Measurements from ENCODE around the gene ASPHD2.
"Not testable (repeated sequence)": the region's sequence is repeated elsewhere in the genome, so short reads cannot be mapped to it uniquely, and the experiment has no call there.

Gene ASPHD2

GRCh38 chr22:26428515-26429457 lies at the start of gene ASPHD2:
Gene ASPHD2, plus strand, starts transcription at chr22:26429260. Its CDS starts 4,356 bp downstream, at chr22:26433616.
- DNase-seq: peak; percentile 44

- no peak for DNase-seq
These were observed 48.8 kb upstream of the ASPHD2 start for GRCh38 chr22:26380072-26380830.

DNA sequence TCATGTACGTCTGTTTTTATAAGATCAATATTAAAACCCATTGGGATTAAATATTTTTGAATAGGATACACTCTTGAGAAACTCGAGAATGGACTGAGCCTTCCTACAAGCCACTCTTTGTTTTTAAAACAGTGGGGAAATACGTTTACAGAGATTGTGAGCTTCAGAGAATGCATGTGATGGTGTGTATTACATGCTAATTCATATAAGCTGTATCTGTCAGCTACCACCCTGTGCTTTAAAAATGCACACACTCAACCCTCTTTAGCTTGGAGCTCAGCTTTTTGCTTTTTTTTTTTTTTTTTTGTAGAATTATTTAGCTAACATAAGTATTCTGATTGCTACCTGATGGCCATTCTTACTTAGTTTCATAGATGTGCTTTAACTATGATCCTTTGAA lies 46.3 kb upstream of the ASPHD2 start:
- DNase-seq: no peak

DNA sequence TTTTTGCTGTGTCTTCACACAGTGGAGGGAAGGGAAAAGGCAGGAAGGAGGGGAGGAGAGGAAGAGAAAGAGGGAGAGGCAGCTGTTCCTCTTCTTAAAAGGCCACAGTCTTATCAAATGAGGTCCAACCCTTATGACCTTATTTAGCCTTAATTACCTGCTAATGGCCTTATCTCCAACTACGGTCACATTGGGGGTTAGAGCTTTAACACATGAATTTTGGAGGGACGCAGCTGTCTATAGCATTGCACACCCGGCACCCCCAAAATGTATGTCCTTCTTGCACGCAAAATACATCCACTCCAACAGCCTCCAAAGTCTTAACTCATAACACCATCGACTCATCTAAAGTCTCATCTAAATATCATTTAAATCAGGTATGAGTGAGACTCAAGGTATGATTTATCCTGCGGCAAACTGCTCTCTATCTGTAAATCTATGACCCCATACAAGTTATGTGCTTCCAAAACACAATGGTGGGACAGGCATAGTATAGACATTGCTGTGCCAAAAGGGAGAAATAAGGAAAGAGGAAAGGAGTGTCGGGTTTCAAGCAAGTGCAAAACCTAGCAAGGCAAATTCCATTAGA lies 45.0 kb upstream of the ASPHD2 start:
- no peak for DNase-seq

DNA sequence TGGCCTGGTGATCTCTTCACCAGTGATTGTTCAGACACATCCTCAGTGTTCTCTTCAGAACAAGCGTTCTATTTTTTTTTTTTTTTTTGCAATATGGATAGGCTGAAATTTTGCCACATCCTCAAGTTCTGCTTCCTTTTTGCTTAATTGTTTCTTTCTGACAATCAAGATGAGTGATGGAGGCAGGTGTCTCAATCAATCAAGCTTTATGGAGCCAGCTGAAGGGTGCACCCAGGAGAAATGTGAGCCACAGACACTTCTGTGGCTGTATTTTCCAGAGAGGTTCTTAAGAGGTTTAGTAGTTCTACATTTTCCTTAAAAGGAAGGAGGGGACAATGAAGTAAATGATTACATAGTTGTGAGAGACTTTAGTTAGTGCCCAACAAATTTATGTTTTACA lies 43.9 kb upstream of the ASPHD2 start:
- no peak for DNase-seq

DNA sequence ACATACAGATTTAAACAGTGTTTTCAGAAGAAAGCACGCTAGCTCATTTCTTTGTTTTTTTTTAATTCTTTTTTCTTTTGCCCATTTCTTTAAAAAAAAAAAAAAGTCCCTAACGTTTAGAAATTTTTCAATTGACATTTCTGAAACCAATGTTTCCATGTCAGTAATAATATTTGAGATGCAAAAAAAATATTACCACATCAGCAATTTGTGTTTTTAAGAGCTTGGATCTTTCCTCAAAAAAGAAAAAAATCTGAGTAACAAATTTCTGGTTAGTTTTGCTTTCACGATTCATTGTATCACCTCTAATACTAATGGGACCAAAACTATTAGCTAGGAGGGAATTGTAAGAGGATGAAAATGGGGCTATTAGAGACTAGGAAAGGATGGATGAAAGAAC lies 39.9 kb upstream of the ASPHD2 start:
- no peak for DNase-seq

- no peak for DNase-seq
These were observed 38.0 kb upstream of the ASPHD2 start for GRCh38 chr22:26391091-26391490.

DNA sequence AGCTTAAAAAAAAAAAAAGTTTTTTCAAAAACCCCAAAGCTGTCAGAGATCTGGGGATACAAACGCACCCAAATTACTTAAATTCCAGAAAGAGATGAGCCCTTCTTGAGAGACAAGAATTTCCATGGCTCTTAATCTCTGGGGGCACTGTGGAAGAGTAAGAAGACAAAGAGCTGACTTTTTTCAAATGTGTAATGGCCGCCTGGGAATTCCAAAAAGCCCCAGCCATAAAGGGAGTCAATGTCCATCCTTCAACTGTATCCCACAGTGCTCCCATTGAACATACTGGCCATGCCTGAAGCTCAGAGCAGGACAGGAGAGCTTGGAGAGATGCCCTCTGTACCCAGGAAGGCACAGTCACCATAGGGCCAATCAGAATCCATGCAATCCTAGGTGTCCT lies 37.4 kb upstream of the ASPHD2 start:
- no peak for DNase-seq

DNA sequence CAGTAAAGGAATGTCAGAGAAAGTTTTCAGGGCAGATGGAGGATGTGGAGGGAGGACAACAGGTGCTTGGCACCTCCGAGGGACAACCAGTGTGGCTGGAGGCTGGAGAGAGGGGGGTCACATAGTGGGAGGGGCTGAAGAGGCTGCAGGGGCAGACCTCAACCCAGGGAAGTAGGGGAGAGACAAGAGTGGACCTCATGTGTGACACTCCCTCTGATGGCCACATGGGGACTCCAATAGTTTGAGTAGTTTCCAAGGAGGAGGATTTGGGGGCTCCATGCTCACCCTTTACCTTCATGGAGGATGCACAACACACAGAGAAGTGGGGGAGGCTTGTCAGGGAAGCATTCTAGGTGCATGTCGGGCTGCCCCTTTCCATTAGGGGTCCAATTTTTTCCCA lies 35.1 kb upstream of the ASPHD2 start:
- no peak for DNase-seq

- DNase-seq: no peak
These were observed 34.3 kb upstream of the ASPHD2 start for GRCh38 chr22:26394777-26395176.

DNA sequence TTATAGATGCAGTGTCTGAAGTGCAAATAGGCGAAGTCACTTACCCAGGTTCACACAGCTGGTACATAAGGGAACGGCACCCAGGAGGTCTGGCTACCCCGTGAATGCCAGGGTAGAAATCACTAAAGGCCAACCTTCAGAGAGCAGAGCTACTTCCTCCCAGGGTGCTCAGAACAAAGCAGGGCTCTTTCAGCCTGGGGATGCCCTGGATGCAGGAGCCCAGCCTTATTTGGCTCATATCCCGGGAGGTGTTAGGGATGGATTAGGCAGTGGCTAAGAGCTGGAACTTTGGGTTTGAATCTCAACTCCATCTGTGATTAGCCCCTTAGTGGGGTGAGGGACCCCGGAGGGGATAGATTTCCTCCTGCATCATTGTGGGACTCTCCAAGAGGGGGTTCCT lies 33.1 kb upstream of the ASPHD2 start:
- no peak for DNase-seq

GRCh38 chr22:26398741-26399153 lies 30.3 kb upstream of the ASPHD2 start:
- no peak for DNase-seq

DNA sequence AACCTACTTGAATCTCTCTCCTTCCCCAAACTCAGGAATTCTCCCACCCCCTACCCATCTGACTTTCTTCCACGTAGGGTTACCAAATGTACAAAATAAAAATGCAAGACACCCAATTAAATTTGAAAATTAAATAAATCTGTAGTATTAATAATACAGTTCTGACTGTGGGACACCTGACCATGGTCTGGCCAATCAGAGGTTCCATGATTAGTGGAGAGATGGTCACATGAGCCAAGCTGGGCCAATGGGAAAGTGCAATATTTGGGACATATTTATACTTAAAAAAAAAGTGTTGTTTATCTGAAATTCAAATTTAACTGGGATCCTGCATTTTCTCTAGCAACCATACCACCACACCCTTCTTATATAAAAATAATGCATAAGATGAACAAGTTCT lies 29.8 kb upstream of the ASPHD2 start:
- DNase-seq: no peak

DNA sequence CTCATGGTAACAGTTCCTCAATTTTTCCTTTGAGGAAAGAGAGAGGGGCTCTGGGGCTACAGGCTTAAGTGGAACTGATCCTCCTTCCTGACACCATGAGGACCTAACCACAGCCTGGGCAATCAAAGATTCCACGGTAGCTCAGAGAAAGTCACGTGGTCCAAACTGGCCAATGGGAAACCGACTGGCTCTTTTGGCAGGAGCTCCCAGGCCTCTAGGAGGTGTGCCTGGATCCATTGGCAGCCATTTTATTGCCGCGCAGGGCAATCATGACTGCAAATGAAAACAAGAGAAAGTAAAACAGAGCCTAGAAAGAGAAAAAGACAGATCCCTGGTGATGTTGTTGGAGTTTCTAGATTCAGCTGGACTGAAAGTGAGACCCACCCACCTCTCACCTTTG lies 27.3 kb upstream of the ASPHD2 start:
- no peak for DNase-seq

DNA sequence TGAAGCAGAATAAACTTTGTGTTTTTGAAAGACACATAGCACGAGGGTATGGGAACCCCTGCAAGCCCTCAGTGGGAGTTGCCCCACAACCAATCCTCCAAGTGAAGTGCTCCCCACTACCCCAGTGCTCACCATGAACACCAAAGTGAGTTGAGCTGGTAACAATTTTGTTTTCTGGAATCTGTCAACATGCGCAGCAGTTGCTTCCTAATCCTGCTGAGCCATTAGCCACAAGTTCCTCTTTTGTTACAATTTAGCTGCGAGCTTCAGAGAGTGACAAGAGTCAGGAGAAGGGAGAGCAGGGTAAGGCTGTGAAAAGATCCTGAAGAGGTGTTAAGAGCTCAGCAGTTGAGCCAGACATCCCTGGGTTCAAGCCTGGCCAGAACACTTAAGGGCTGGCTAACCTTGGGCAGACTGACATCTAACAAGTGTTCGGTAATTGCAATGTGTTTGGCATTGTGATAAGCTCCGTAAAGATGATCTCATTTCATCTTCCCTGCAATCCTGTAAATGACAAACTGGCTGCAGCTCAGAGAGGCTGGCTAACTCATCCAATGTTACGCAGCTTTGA lies 24.1 kb upstream of the ASPHD2 start:
- no peak for DNase-seq

DNA sequence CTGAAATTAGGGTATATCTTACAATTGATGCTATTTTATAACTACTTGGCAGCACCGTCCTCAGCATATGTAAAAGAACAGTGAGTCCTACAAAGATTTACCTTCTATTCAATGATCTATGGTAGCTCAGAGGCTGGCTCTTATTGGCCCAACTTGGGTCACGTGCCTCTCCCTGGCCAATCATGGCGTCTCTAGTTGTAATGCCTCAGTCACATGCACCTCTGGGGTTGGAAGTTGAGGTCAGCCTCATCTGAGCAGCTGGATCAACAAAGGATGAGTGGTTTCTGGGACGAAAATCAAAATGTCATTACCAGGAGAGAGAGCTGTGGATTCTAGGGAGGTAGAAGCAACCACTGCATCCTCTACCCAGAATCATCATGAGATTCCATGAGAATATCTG lies 22.9 kb upstream of the ASPHD2 start:
- DNase-seq: no peak

DNA sequence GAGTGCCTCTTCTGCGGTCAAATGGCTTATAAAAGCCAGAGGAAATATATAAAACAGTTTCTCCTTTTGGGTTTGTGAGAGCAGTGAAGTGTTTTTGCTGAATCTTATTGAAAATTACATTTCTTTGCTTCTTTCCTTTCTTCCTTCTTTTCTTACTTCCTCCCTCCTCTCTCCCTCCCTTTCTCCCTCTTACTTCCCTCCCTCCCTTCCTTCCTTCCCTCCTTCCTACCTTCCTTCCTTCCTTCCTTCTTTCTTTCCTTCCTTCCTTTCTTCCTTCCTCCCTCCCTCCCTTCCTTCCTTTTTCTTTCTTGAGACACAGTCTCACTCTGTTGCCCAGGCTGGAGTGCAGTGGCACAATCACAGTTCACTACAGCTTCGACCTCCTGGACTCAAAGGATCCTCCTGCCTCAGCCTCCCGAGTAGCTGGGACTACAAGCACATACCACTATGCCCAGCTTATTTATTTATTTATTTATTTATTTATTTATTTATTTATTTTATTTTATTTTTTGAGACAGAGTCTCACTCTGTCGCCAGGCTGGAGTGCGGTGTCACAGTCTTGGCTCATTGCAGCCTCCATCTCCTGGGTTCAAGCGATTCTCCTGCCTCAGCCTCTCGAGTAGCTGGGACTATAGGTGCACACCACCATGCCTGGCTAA lies 20.4 kb upstream of the ASPHD2 start:
- DNase-seq: not testable (repeated sequence)

- no peak for DNase-seq
These were observed 19.2 kb upstream of the ASPHD2 start for GRCh38 chr22:26409719-26410335.

DNA sequence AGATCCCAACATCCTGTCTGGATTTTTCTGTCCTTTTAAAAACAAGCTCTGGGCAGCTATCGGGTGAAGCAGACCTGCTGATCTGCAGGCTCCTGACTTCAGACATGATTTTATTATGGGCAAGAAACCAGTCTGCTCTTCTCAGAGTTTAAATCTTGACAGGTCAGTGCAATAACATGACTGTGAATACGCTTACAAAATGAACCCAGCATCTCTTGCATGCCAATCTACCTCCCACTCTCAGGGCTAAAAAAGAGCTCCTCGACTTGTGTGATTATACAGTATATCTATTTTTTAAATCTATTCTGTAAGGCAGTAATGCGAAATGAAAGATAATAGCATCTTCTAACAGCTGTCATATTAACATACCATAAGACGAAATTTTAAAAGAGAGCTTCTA lies 18.7 kb upstream of the ASPHD2 start:
- DNase-seq: no peak

GRCh38 chr22:26414347-26414746 lies 14.7 kb upstream of the ASPHD2 start:
- no peak for DNase-seq

- DNase-seq: no peak
These were observed 12.8 kb upstream of the ASPHD2 start for GRCh38 chr22:26416256-26416655.

- peak; percentile 63 for DNase-seq
These were observed 12.3 kb upstream of the ASPHD2 start for GRCh38 chr22:26416670-26417276.
